GM18502 (cell line): ENCODE results near the gene CDH23.

ENCODE experiments used
- ATAC-seq: cut with Tn5 transposase; IDR thresholded peaks from one replicate; pipeline ENCODE4 v1.9.1; 2021; ENCODE audit warnings: mild to moderate bottlenecking; ENCODE audit not compliant: unreplicated experiment, poor library complexity

The CDH23 gene

GRCh38 chr10:71721313-71721712 lies 324.6 kb downstream of the CDH23 start:
- ATAC-seq = no peak

GRCh38 chr10:71722849-71723248 lies 326.1 kb downstream of the CDH23 start:
- no peak for ATAC-seq

DNA sequence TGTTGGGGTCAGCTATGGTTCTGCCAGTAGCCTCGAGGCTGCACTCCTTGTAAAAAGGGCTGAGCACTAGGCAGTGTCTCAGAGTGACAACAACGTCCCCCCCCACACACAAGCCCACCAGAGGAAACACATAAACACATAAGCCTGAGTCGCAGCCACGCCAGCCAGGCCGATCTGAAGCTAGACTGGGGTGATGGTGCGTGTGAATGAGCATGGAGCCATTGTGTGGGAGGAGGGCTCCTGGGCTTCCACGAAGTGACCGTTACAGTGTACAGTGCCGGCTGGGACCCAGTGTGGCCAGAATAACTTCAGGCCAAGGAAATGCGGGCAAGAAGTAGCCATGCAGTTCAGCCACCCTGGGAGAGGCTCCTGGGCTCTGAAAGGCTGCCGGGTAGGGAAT lies 326.6 kb downstream of the CDH23 start:
- ATAC-seq = no peak

- ATAC-seq = no peak
Observed at GRCh38 chr10:71724539-71724938, 327.8 kb downstream of the CDH23 start.

DNA sequence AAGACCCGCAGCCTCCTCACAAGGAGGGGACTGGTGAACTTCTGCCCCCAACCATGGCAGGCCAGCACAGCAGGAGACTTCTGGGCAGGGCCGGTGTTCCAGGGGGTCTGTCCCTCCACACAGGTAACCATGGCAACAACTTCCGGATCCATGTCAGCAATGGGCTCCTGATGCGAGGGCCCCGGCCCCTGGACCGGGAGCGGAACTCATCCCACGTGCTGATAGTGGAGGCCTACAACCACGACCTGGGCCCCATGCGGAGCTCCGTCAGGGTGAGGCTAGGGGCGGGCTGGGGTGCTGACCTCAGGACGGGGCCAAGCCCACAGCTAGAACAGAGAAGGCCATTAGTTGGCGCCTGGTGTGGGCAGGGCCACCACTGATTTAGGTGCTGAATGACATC lies 328.5 kb downstream of the CDH23 start:
- ATAC-seq = no peak

DNA sequence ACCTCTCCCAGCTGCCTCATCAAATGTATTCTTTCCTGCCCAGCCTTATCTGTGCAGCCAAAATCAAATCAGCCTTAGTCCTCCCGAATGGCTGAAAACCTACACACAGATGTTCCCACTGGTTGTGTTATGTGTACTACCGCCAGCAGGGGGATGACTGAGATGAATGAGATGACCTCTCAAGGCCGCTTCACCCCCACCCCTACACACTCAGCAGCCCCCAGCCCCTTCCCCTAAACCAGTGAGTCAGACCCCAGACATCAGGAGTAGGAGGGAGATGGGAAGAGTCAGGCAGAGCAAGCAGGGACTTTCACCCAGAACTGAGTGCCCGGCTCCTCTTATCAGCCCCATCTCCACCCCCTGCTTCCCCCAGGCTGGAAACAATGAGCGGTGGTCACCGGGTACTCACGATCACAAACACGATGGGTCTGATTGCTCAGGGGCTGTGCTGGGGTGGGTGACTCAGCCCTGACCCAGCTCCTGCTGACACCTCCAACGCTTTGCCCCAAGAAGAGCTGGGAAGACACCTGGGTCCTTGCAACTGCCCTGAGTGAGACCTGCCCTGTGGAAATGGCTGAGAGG lies 329.4 kb downstream of the CDH23 start:
- ATAC-seq = no peak

GRCh38 chr10:71726580-71727104 lies 329.9 kb downstream of the CDH23 start:
- ATAC-seq = peak; percentile 5

DNA sequence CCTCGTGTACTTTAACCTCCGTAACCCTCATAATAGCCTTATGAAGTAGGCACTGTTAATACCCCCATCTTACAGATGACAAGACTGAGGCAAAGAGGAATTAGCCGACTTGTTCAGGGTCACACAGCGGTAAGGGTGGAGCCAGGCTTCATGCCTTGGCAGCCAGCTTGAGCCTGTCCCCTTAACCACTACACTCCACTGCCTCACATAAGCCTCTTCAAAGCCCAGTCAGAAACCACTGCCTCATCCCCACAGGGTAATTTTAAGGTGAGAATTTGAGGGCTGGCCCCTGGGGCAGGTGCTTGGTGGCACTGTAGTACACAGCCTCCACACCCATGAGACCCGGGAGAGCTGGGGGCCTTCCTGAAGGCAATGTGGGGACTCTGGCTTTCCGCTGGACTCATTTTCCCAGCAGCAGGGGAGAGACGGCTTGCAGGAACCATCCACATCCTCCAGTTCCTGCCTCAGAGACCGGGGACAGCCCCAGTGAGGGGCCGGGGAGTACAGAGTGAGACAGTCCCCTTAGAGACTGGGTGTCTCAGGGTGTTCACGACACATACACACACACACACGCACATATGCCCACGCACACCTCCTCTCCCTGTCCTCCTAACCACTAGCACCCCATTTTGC lies 330.5 kb downstream of the CDH23 start:
- ATAC-seq = peak; percentile 60

DNA sequence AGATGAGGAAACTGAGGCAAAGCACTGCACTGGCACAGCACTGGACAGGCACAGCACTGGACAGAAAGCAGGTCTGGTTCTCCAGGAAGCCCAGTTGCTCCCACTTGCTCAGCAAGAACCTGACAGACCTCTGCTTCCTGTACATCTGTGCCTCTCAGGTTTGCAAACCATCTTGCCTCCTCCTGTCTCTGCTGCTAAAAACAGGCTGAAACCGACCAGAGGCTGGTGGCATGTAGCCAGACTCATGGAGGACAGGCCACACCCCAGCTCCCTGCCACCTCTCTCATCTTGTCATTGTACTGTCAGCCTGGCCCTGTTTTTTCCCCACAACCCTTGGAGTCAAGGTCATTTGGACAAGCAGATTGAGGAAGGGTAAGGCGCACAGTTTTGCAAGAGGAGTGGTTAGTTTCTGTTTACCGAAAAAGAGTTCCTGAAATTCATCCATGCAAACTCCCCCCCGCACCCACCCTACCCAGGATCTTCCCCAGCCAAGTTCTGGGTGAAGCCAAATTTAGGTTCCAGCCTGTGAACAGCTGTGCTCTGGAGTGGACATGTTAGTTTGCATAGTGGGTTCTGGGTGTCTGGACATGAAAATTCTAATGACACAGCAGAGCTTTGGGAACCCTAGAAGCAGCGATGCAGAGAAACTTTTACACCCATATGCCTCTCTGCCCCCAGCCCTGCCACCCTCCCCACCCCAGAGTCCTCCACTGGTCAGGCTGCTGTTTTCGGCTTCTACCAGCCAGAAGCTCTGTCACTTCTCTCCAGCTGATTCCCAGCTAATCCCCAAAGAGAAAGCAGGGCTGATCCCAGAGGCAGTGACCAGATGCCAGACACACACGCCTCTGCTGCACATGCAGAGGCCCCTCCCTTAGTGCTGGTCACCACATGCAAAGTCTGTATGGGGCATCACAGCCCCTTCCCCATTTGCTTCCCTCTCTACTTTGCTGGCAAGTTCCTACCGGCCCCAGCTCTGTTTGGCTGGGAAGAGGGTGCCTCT lies 331.3 kb downstream of the CDH23 start:
- peak; percentile 66 for ATAC-seq

DNA sequence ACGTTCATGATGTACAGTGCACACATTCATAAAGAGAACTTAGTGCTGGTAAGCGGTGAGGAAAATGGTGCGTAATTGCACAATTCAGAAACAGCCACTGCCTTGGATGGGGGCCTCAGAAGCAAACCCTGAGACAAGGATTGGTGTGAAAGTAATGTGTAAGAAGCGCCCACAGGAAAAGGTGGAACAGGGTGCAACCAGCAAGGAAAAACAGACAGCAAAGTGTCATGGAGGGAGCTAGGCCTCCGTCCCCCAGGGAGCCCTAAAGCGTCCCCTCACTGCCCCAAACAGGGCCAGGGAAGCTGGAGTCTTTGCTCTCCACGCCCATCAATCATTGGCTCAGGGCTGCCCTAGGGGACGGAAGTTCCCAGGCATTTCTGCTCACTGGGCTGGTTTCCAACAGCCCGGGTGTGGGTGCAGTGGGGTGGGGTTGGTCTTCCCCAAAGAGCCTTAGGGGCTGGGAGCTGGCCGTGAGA lies 332.5 kb downstream of the CDH23 start:
- no peak for ATAC-seq

DNA sequence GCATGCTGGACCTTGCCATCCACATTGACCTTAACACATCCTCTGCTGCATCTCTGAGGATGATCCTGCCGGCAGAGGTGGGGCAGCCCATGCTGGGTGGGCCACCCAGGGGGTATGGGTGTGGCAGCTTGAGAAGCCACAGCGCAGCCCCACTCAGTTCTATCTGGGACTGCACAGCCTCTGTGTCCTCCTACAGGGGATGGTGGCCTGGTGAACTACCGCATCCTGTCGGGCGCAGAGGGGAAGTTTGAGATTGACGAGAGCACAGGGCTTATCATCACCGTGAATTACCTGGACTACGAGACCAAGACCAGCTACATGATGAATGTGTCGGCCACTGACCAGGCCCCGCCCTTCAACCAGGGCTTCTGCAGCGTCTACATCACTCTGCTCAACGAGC lies 335.1 kb downstream of the CDH23 start:
- ATAC-seq = no peak

- ATAC-seq = no peak
Observed at GRCh38 chr10:71734797-71735196, 338.1 kb downstream of the CDH23 start.

DNA sequence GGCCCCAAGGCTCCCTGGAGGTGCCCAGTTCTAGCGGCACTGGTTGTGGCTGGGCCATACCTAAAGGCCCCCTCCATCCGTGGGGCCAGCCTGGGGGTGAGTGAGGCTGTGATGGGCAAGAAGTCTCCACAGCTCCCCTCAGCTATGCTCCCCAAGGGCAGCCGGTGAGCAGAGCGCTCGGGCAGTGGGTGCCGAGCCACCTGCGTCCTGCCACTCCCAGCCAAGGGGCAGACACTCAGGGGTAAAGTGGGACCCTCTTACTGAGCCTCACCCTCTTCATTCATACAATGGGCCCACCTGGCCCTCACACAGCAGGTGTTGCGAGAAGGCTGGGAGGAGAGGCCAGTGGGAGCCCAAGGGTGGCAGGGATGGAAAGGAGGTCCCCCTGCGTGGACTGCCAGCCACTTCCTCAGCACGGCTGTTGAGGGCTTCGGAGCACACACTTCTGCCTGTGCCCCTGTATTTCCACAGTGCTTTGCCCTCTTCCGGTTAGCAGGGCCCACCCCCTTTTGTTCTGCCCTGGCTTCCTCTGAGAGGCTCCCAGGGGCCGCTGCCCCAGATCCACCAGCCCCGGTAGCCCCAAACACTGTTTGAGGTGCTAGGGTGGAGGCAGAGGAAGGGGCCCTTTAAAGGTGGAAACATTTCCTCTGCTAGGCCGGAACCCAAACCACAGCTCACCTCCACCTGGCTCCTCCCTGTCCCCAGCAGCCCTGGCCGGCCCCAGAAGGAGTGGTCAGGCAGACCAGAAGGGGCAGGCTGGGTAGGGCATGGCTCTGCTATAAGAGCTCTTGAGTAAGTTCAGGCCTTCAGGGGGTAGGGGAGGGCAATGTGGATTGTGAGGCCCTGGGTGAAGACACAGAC lies 339.2 kb downstream of the CDH23 start:
- no peak for ATAC-seq

GRCh38 chr10:71736570-71736952 lies 339.8 kb downstream of the CDH23 start:
- ATAC-seq = no peak

GRCh38 chr10:71737001-71737833 lies 340.5 kb downstream of the CDH23 start:
- ATAC-seq = no peak

GRCh38 chr10:71737834-71738197 lies 341.1 kb downstream of the CDH23 start:
- no peak for ATAC-seq

- ATAC-seq = no peak
Observed at GRCh38 chr10:71739358-71739900, 342.7 kb downstream of the CDH23 start.

- no peak for ATAC-seq
Observed at GRCh38 chr10:71740069-71740653, 343.4 kb downstream of the CDH23 start.

GRCh38 chr10:71741029-71741428 lies 344.3 kb downstream of the CDH23 start:
- ATAC-seq = no peak
